ENCODE measurements around the gene DMD.

DMD gene

DNA sequence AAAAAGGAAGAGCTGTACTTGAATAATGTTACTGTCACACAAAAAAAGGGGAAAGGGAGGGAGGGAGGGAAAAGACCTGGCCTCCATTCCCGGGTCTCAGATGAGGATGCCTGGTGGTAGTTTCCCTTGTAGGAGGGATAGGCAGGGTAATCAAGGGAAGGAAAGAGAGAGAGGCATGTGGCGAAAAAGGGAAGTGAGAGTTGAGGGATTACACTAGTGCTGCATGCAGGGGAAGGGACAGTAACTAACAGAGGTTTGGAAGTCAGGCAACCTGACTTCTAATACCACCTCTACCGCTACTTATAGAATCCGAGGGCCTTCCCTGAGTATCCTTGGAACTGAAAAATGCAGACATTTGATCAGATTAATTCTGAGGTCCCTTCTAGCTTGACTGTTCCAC, 1317.8 kb downstream of the DMD start:
- Histone ChIP-seq H3K9ac (ENCODE audit: low read depth, low read length, poor library complexity, severe bottlenecking) (no peak overlapping the region), H4K20me1 (ENCODE audit: insufficient read depth, low read length, poor library complexity, severe bottlenecking) (no peaks in the 10 kb centered on the region)
- TF ChIP-seq, protein P1, sequence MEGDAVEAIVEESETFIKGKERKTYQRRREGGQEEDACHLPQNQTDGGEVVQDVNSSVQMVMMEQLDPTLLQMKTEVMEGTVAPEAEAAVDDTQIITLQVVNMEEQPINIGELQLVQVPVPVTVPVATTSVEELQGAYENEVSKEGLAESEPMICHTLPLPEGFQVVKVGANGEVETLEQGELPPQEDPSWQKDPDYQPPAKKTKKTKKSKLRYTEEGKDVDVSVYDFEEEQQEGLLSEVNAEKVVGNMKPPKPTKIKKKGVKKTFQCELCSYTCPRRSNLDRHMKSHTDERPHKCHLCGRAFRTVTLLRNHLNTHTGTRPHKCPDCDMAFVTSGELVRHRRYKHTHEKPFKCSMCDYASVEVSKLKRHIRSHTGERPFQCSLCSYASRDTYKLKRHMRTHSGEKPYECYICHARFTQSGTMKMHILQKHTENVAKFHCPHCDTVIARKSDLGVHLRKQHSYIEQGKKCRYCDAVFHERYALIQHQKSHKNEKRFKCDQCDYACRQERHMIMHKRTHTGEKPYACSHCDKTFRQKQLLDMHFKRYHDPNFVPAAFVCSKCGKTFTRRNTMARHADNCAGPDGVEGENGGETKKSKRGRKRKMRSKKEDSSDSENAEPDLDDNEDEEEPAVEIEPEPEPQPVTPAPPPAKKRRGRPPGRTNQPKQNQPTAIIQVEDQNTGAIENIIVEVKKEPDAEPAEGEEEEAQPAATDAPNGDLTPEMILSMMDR (conservative IDR thresholded peaks at IDR 0.05; ENCODE audit: low read length) = no peak
- no peak for TF ChIP-seq EZH2phosphoT487 (IDR thresholded peaks at IDR 0.05; ENCODE audit: borderline replicate concordance)

GRCh38 chrX:31889088-31889487, 1322.3 kb downstream of the DMD start:
- no peaks in the 10 kb centered on the region for H3K9me2 ChIP-seq (replicated peaks; ENCODE audit: low read depth, low read length)
- H3K4me2 ChIP-seq (ENCODE audit: low read depth, low read length, poor library complexity, severe bottlenecking) = no peak overlapping the region
- H3K27me3 ChIP-seq (ENCODE audit: insufficient read depth, low read length, poor library complexity, severe bottlenecking) = no peaks in the 10 kb centered on the region
- H2AFZ ChIP-seq (ENCODE audit: low read length) = no peak overlapping the region
- H3F3A ChIP-seq (ENCODE audit: low read depth) = no peaks in the 10 kb centered on the region
- H3K79me2 ChIP-seq (ENCODE audit: insufficient read depth, low read length) = no peaks in the 10 kb centered on the region
- H3K36me3 ChIP-seq (ENCODE audit: insufficient read depth, low read length) = no peaks in the 10 kb centered on the region
- no peak overlapping the region for H3K4me3 ChIP-seq (ENCODE audit: low read length, poor library complexity, severe bottlenecking)
- no peaks in the 10 kb centered on the region for H3K4me1 ChIP-seq (ENCODE audit: insufficient read depth, low read length, poor library complexity, severe bottlenecking)
- H3K9ac ChIP-seq (ENCODE audit: low read depth, low read length, poor library complexity, severe bottlenecking) = no peak overlapping the region
- no peaks in the 10 kb centered on the region for H3K9me3 ChIP-seq (ENCODE audit: insufficient read depth, low read depth, low read length)
- TF ChIP-seq, protein P1 (conservative IDR thresholded peaks at IDR 0.05; ENCODE audit: low read length) = no peak
- no peak for TF ChIP-seq EZH2phosphoT487 (IDR thresholded peaks at IDR 0.05; ENCODE audit: borderline replicate concordance)
- H4K20me1 ChIP-seq (ENCODE audit: insufficient read depth, low read length, poor library complexity, severe bottlenecking) = no peaks in the 10 kb centered on the region

More for the DNA sequence above, 1317.8 kb downstream of the DMD start:
- no peaks in the 10 kb centered on the region for H3K9me2 ChIP-seq (replicated peaks; ENCODE audit: low read depth, low read length)
- H2AFZ ChIP-seq (ENCODE audit: low read length) = no peak overlapping the region
- no peaks in the 10 kb centered on the region for H3K27me3 ChIP-seq (ENCODE audit: insufficient read depth, low read length, poor library complexity, severe bottlenecking)
- H3K4me2 ChIP-seq (ENCODE audit: low read depth, low read length, poor library complexity, severe bottlenecking) = no peak overlapping the region
- H3K36me3 ChIP-seq (ENCODE audit: insufficient read depth, low read length) = no peaks in the 10 kb centered on the region
- H3F3A ChIP-seq (ENCODE audit: low read depth) = no peaks in the 10 kb centered on the region
- H3K9me3 ChIP-seq (ENCODE audit: insufficient read depth, low read depth, low read length) = no peaks in the 10 kb centered on the region
- H3K79me2 ChIP-seq (ENCODE audit: insufficient read depth, low read length) = no peaks in the 10 kb centered on the region
- H3K4me1 ChIP-seq (ENCODE audit: insufficient read depth, low read length, poor library complexity, severe bottlenecking) = no peaks in the 10 kb centered on the region
- no peak overlapping the region for H3K4me3 ChIP-seq (ENCODE audit: low read length, poor library complexity, severe bottlenecking)

DNA sequence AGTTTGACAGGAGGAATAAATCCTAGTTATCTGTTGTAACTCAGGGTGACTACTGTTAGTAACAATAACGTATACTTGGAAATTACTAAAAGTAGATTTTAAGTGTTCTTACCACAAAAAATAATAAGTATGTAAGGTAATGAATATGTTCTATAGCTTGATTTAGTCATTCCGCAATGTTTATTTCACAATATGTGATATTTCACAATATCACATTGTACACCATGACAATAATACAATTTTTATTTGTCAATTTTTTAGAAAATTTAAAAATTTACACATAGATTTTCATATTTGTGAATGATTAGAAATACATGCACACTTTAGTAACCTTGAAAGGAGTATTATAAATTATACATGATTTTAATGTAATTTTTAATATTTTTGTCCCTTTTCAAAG, 1326.8 kb downstream of the DMD start:
- no peak overlapping the region for H3K9ac ChIP-seq (ENCODE audit: low read depth, low read length, poor library complexity, severe bottlenecking)
- no peaks in the 10 kb centered on the region for H4K20me1 ChIP-seq (ENCODE audit: insufficient read depth, low read length, poor library complexity, severe bottlenecking)
- H3K4me3 ChIP-seq (ENCODE audit: low read length, poor library complexity, severe bottlenecking) = no peak overlapping the region
- H3K4me1 ChIP-seq (ENCODE audit: insufficient read depth, low read length, poor library complexity, severe bottlenecking) = no peaks in the 10 kb centered on the region
- H3K4me2 ChIP-seq (ENCODE audit: low read depth, low read length, poor library complexity, severe bottlenecking) = no peak overlapping the region
- no peaks in the 10 kb centered on the region for H3K9me3 ChIP-seq (ENCODE audit: insufficient read depth, low read depth, low read length)
- TF ChIP-seq, protein P1 (conservative IDR thresholded peaks at IDR 0.05; ENCODE audit: low read length) = no peak
- TF ChIP-seq EZH2phosphoT487 (IDR thresholded peaks at IDR 0.05; ENCODE audit: borderline replicate concordance) = no peak
- no peaks in the 10 kb centered on the region for H3K27me3 ChIP-seq (ENCODE audit: insufficient read depth, low read length, poor library complexity, severe bottlenecking)
- no peaks in the 10 kb centered on the region for H3F3A ChIP-seq (ENCODE audit: low read depth)
- H2AFZ ChIP-seq (ENCODE audit: low read length) = no peak overlapping the region
- H3K9me2 ChIP-seq (replicated peaks; ENCODE audit: low read depth, low read length) = no peaks in the 10 kb centered on the region
- H3K36me3 ChIP-seq (ENCODE audit: insufficient read depth, low read length) = no peaks in the 10 kb centered on the region
- H3K79me2 ChIP-seq (ENCODE audit: insufficient read depth, low read length) = no peaks in the 10 kb centered on the region
